SK-N-SH (cell line): ENCODE data around the gene FXYD7. TPM values are rescaled to one million over a fixed set of nuclear protein-coding genes. Genes with fewer than 3 reads are reported as not detected.

Source experiments
- CTCF ChIA-PET: fragments of 300-600, 350-600 bp; formaldehyde crosslinking; extraction: SDS; loops from one replicate; lab custom pipeline; 2021; lab: Yijun Ruan, JAX
- POLR2A ChIA-PET: fragments of 350-600 bp; sonication (Branson Sonifier 250); formaldehyde crosslinking; extraction: SDS; loops from one replicate; lab custom pipeline; 2020; ENCODE audit warnings: antibody characterized with exemption, inconsistent platforms; lab: Yijun Ruan, JAX
- DNase-seq: peaks from one replicate; pipeline ENCODE4 v3.0.0; 2012
- H2AFZ ChIP-seq: fragments of 200-600 bp; sonication (generic); 2 replicates; pipeline ENCODE4 v1.8.1; 2016; ENCODE audit warnings: antibody characterized with exemption, mild to moderate bottlenecking, low read depth
- H3F3A ChIP-seq: fragments of 200-600 bp; sonication (generic); replicated peaks from 2 replicates; pipeline ENCODE3; 2016; ENCODE audit warnings: antibody characterized with exemption, mild to moderate bottlenecking; ENCODE audit not compliant: insufficient read depth
- H3K27ac ChIP-seq, 2 experiments: fragments of 200-500 bp in 1 of 2; fragments of 200-600 bp in 1 of 2; sonication (Bioruptor generic) in 1 of 2; sonication (generic), shearing (Covaris generic) in 1 of 2; 2 replicates each; pipeline versions ENCODE4 v1.5.1 to v1.6.1; 2014 to 2016; ENCODE audit warnings: low read depth in 2 of 2, inconsistent platforms in 1 of 2, low read length in 1 of 2, mild to moderate bottlenecking in 1 of 2, mixed read lengths in 1 of 2
- H3K27me3 ChIP-seq: fragments of 200-600 bp; sonication (generic), shearing (Covaris generic); 2 replicates; pipeline ENCODE4 v1.6.1; 2016; ENCODE audit warnings: mixed run types; ENCODE audit not compliant: insufficient read depth
- H3K36me3 ChIP-seq, 2 experiments: fragments of 200-500 bp in 1 of 2; fragments of 200-600 bp in 1 of 2; sonication (Bioruptor generic) in 1 of 2; sonication (generic) in 1 of 2; replicated peaks in 1 of 2; 2 replicates each; pipeline versions ENCODE3 to v1.5.1; 2014 to 2016; ENCODE audit warnings: low read length in 1 of 2, mild to moderate bottlenecking in 1 of 2; ENCODE audit not compliant: insufficient read depth in 2 of 2, control insufficient read depth in 1 of 2
- H3K4me1 ChIP-seq, 2 experiments: fragments of 200-500 bp in 1 of 2; fragments of 200-600 bp in 1 of 2; sonication (Bioruptor generic) in 1 of 2; sonication (generic), shearing (Covaris generic) in 1 of 2; 2 replicates each; pipeline versions ENCODE4 v1.5.1 to v1.6.1; 2014 to 2016; ENCODE audit warnings: low read depth in 1 of 2, low read length in 1 of 2, mixed run types in 1 of 2; ENCODE audit not compliant: insufficient read depth in 2 of 2, control insufficient read depth in 1 of 2
- H3K4me2 ChIP-seq: fragments of 200-600 bp; sonication (generic), shearing (Covaris generic); 2 replicates; pipeline ENCODE4 v1.6.1; 2017; ENCODE audit warnings: mixed run types
- H3K4me3 ChIP-seq, 2 experiments: fragments of 200-500 bp in 1 of 2; fragments of 200-600 bp in 1 of 2; sonication (Bioruptor generic) in 1 of 2; sonication (generic), shearing (Covaris generic) in 1 of 2; 2 replicates each; pipeline versions ENCODE4 v1.5.1 to v1.8.1; 2014 to 2016; ENCODE audit warnings: low read depth in 2 of 2, inconsistent platforms in 1 of 2, low read length in 1 of 2, mild to moderate bottlenecking in 1 of 2, mixed read lengths in 1 of 2, moderate library complexity in 1 of 2
- H3K79me2 ChIP-seq: fragments of 200-600 bp; sonication (generic); 2 replicates; pipeline ENCODE4 v1.8.1; 2017; ENCODE audit warnings: mild to moderate bottlenecking; ENCODE audit not compliant: insufficient read depth
- H3K9ac ChIP-seq: fragments of 200-600 bp; sonication (generic); 2 replicates; pipeline ENCODE4 v1.6.1; 2017; ENCODE audit warnings: mixed run types
- H3K9me2 ChIP-seq: fragments of 200-600 bp; sonication (generic); 2 replicates; pipeline ENCODE4 v1.6.1; 2017; ENCODE audit warnings: mixed run types
- H3K9me3 ChIP-seq: fragments of 200-600 bp; sonication (generic); 2 replicates; pipeline ENCODE4 v1.6.1; 2017; ENCODE audit warnings: mixed run types, mild to moderate bottlenecking, moderate library complexity
- H4K20me1 ChIP-seq: fragments of 200-600 bp; sonication (generic); 2 replicates; pipeline ENCODE4 v1.6.1; 2017; ENCODE audit warnings: mild to moderate bottlenecking, mixed run types; ENCODE audit not compliant: insufficient read depth
- ELF1 ChIP-seq: IDR thresholded peaks from 2 replicates; pipeline ENCODE4 v1.4.0; 2012
- EZH2phosphoT487 ChIP-seq: fragments of 200-600 bp; sonication (generic); IDR thresholded peaks from 2 replicates; pipeline ENCODE4 v1.6.1; 2017; ENCODE audit warnings: low read depth, mixed run types, mild to moderate bottlenecking, antibody characterized with exemption, moderate library complexity, borderline replicate concordance
- FOSL2 ChIP-seq: IDR thresholded peaks from 2 replicates; pipeline ENCODE4 v1.4.0; 2012; ENCODE audit warnings: low read depth, mild to moderate bottlenecking, moderate library complexity, borderline replicate concordance
- FOXJ3 ChIP-seq: sonication (generic); formaldehyde crosslinking; IDR thresholded peaks from 2 replicates; pipeline ENCODE4 v1.5.1; 2020; ENCODE audit warnings: mild to moderate bottlenecking, missing genetic modification reagents
- MAX ChIP-seq: IDR thresholded peaks from 2 replicates; pipeline ENCODE4 v1.4.0; 2012; ENCODE audit warnings: low read depth
- NFIC ChIP-seq: IDR thresholded peaks from 2 replicates; pipeline ENCODE4 v1.4.0; 2012; ENCODE audit warnings: borderline replicate concordance
- NRF1 ChIP-seq: IDR thresholded peaks from 2 replicates; pipeline ENCODE4 v1.6.1; 2012; ENCODE audit warnings: low read depth, mild to moderate bottlenecking, low read length
- RAD21 ChIP-seq: IDR thresholded peaks from 2 replicates; pipeline ENCODE4 v1.6.1; 2012; ENCODE audit warnings: mild to moderate bottlenecking, low read length
- RCOR1 ChIP-seq: fragments of 150-350 bp; IDR thresholded peaks from 2 replicates; pipeline ENCODE4 v1.6.1; 2017; ENCODE audit warnings: antibody characterized with exemption, low read length
- RXRA ChIP-seq: IDR thresholded peaks from 2 replicates; pipeline ENCODE4 v1.4.0; 2012; ENCODE audit warnings: low read depth, mild to moderate bottlenecking, borderline replicate concordance
- WGBS: methylation state at CpG from one replicate; pipeline ENCODE4 v1.1.6; 2017; ENCODE audit warnings: low lambda C conversion rate; 5-methylcytosine and 5-hydroxymethylcytosine counted together
- polyA plus RNA-seq, 3 experiments: library from polyadenylated mRNA; depleted of rRNA; stranded (reverse); fragments of >200 nt; gene quantifications; 2 replicates each; pipeline ENCODE4 v1.2.3, GENCODE V29; 2012
- TF ChIP-seq, protein P1 (sequence below): IDR thresholded peaks from 2 replicates; pipeline ENCODE4 v1.4.0; 2012; ENCODE audit warnings: low read depth, borderline replicate concordance

The FXYD7 gene
- polyA plus RNA-seq, 1 of the 3 experiments (the other 2 are of a cell fraction): 0.44 TPM

DNA sequence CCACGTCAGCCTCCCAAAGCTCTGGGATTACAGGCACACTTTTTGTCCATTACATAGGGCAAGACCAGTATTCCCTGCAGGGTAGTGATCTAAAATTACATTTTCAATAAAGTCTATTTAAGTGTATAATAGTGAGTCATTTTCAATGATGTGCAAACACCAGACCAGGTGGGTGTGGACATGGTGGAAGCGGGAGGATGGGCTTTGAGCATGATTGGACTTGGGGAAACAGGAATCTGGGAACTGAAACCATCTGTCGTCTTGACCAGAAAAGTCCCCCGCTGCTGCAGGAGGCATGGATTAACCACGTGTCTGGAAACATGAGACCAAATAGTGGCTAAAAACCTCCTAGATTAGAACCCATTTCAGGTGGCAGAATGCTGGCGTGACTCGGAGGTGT lies 22.6 kb upstream of the FXYD7 start:
- CTCF ChIA-PET: interaction anchor here (2.3 to 2.8 kb wide), 2 partner anchors 15 to 54 kb away, joined by 12 to 14 read pairs; partner anchors contain the start of gene LGI4
- no peak overlapping the region for H3K4me3 ChIP-seq
- H3K9ac ChIP-seq: no peak overlapping the region
- H4K20me1 ChIP-seq: no peaks in the 10 kb centered on the region
- H3K9me3 ChIP-seq: no peaks in the 10 kb centered on the region
- no peaks in the 10 kb centered on the region for H3K36me3 ChIP-seq
- no peak for DNase-seq
- no peak overlapping the region for H3K27ac ChIP-seq
- H3K4me1 ChIP-seq: peaks cover 0 to 8% of the 10 kb centered on the region in 2 experiments; a peak in 1 of 4 replicates
- WGBS: 78% methylated on average over 7 of the region's 7 CpGs
- H3K4me2 ChIP-seq: no peak overlapping the region
- 0 out of 2 replicates have a peak, but pooled peaks have one; percentile 15 for TF ChIP-seq MAX
- no peak for TF ChIP-seq ELF1
- TF ChIP-seq, all 33 proteins: peak for 1
- H3K27me3 ChIP-seq: no peaks in the 10 kb centered on the region; the same call in 1 of the 2 replicates
- H3K79me2 ChIP-seq: no peaks in the 10 kb centered on the region
- H2AFZ ChIP-seq: no peak overlapping the region
- no peaks in the 10 kb centered on the region for H3K9me2 ChIP-seq
- POLR2A ChIA-PET: no interaction called here
- H3F3A ChIP-seq: no peaks in the 10 kb centered on the region

- no peaks in the 10 kb centered on the region for H3K9me2 ChIP-seq
- no peak overlapping the region for H2AFZ ChIP-seq
- H3K9me3 ChIP-seq: no peaks in the 10 kb centered on the region
- DNase-seq: no peak
- H3K79me2 ChIP-seq: no peaks in the 10 kb centered on the region
- H4K20me1 ChIP-seq: no peaks in the 10 kb centered on the region
- POLR2A ChIA-PET: no interaction called here
- no peaks in the 10 kb centered on the region for H3K36me3 ChIP-seq
- H3K4me3 ChIP-seq: no peak overlapping the region
- WGBS: 85% methylated on average over 7 of the region's 7 CpGs
- no peaks in the 10 kb centered on the region; the same call in 1 of the 2 replicates for H3K27me3 ChIP-seq
- H3K4me2 ChIP-seq: no peak overlapping the region
- CTCF ChIA-PET: interaction anchor here (2.8 to 7.5 kb wide), 2 partner anchors 15 to 54 kb away, joined by 12 to 60 read pairs; partner anchors contain the start of genes FXYD1 and LGI4
- no peaks in the 10 kb centered on the region for H3F3A ChIP-seq
- no peak overlapping the region for H3K27ac ChIP-seq
- H3K4me1 ChIP-seq: peaks cover 0 to 8% of the 10 kb centered on the region in 2 experiments; a peak in 1 of 4 replicates
- TF ChIP-seq RAD21 (no peak), NRF1 (no peak), EZH2phosphoT487 (no peak), RCOR1 (no peak), ELF1 (no peak), FOXJ3 (CRISPR knock-in tag) (no peak), FOSL2 (no peak), NFIC (no peak), RXRA (no peak)
- TF ChIP-seq, protein P1, sequence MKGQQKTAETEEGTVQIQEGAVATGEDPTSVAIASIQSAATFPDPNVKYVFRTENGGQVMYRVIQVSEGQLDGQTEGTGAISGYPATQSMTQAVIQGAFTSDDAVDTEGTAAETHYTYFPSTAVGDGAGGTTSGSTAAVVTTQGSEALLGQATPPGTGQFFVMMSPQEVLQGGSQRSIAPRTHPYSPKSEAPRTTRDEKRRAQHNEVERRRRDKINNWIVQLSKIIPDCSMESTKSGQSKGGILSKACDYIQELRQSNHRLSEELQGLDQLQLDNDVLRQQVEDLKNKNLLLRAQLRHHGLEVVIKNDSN: no peak
- no peak overlapping the region for H3K9ac ChIP-seq
These were observed 22.2 kb upstream of the FXYD7 start for GRCh38 chr19:35120898-35121297.
